BJ (cell line): ENCODE measurements around the gene LMCD1. TPM values are rescaled to one million over a fixed set of nuclear protein-coding genes. Genes with fewer than 3 reads are reported as not detected.

Experiments used
- CTCF ChIA-PET: fragments of 350-600 bp; formaldehyde crosslinking; extraction: SDS; loops from one replicate; lab custom pipeline; 2021; ENCODE audit warnings: antibody characterized with exemption, inconsistent platforms; lab: Yijun Ruan, JAX
- POLR2A ChIA-PET: fragments of 300-600 bp; sonication (Branson Sonifier 250); formaldehyde crosslinking; extraction: SDS; loops from one replicate; lab custom pipeline; 2021; ENCODE audit warnings: antibody characterized with exemption; lab: Charles Lee
- DNase-seq: peaks from one replicate; pipeline ENCODE4 v3.0.0-alpha.2; 2011; ENCODE audit warnings: low read depth
- H3K27me3 ChIP-seq: 2 replicates; pipeline ENCODE4 v1.6.0; 2011; ENCODE audit warnings: low read length; ENCODE audit not compliant: control insufficient read depth, insufficient read depth
- H3K36me3 ChIP-seq: 2 replicates; pipeline ENCODE4 v1.5.1; 2011; ENCODE audit warnings: low read length; ENCODE audit not compliant: control insufficient read depth, insufficient read depth
- H3K4me3 ChIP-seq: 2 replicates; pipeline ENCODE4 v1.5.1; 2011; ENCODE audit warnings: low read depth, mild to moderate bottlenecking, control low read depth, low read length
- polyA plus RNA-seq: library from polyadenylated mRNA; depleted of rRNA; stranded (reverse); fragments of >200 nt; gene quantifications from 2 replicates; pipeline ENCODE4 v1.2.3, GENCODE V29; 2011
- TF ChIP-seq, protein P1 (sequence below): IDR thresholded peaks from 2 replicates; pipeline ENCODE4 v1.5.1; 2011; ENCODE audit warnings: low read depth, mild to moderate bottlenecking, control low read depth, inconsistent platforms, low read length, moderate library complexity; ENCODE audit not compliant: insufficient read depth

LMCD1 gene
- polyA plus RNA-seq, 1 experiment, result 168 TPM

DNA sequence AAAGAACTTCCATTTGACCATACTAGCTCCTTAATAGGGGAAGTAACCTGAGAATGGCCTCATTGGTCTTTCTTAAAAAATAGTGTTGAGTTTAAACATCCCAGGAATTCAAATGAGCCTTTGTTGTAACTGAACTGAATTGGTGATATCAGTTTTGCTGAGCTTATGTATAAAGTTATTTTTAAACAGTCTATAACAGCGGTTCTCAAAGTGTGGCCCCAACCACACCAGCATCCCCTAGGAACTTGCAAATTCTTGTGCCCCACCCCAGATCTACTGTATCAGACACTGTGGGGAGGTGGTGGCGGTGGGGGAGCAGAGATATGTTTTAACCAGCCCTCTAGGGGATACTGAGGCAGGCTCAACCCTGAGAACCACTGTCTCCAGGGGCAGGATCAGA, 57.0 kb downstream of the LMCD1 start:
- H3K4me3 ChIP-seq, result no peak overlapping the region
- ChIA-PET POLR2A (no interaction called here), CTCF (interaction anchor here (1.0 to 2.4 kb wide), 4 partner anchors 16 to 116 kb away, joined by 4 to 14 read pairs (median 4); no protein-coding TSS in a partner anchor)
- H3K27me3 ChIP-seq, result no peaks in the 10 kb centered on the region
- DNase-seq, result no peak
- TF ChIP-seq, protein P1, sequence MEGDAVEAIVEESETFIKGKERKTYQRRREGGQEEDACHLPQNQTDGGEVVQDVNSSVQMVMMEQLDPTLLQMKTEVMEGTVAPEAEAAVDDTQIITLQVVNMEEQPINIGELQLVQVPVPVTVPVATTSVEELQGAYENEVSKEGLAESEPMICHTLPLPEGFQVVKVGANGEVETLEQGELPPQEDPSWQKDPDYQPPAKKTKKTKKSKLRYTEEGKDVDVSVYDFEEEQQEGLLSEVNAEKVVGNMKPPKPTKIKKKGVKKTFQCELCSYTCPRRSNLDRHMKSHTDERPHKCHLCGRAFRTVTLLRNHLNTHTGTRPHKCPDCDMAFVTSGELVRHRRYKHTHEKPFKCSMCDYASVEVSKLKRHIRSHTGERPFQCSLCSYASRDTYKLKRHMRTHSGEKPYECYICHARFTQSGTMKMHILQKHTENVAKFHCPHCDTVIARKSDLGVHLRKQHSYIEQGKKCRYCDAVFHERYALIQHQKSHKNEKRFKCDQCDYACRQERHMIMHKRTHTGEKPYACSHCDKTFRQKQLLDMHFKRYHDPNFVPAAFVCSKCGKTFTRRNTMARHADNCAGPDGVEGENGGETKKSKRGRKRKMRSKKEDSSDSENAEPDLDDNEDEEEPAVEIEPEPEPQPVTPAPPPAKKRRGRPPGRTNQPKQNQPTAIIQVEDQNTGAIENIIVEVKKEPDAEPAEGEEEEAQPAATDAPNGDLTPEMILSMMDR, result no peak
- peaks cover 10% of the 10 kb centered on the region for H3K36me3 ChIP-seq

DNA sequence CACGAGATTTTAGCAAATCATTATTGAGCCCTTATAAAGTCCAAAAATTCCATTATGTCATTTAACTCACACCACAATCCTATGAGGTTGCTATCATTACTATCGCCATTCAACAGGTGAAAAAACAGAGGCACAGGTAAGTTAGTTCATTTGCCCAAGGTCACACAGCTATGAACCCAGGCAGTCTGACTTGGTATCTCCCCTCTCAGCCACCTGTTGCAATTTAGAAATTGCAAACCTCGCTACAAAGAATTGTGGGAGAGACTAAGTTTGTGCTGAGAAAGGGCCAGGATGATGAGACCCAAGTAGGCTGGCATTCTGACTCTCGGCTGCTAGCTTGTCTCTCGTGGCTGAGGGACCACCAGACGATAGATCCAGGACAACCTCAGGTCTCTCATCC, 57.7 kb downstream of the LMCD1 start:
- TF ChIP-seq, protein P1, result no peak
- H3K4me3 ChIP-seq, result no peak overlapping the region
- H3K36me3 ChIP-seq, result peaks cover 10% of the 10 kb centered on the region
- ChIA-PET CTCF (interaction anchor here (1.4 to 2.4 kb wide), 3 partner anchors 12 to 54 kb away, joined by 3 to 14 read pairs (median 4); no protein-coding TSS in a partner anchor), POLR2A (no interaction called here)
- DNase-seq, result no peak
- no peaks in the 10 kb centered on the region for H3K27me3 ChIP-seq

GRCh38 chr3:8560366-8561007, 58.9 kb downstream of the LMCD1 start:
- TF ChIP-seq, protein P1, result no peak
- POLR2A ChIA-PET, result interaction anchor here (0.6 kb wide), 1 partner anchor 29 kb away, joined by 4 read pairs; no protein-coding TSS in a partner anchor
- H3K36me3 ChIP-seq, result peaks cover 14% of the 10 kb centered on the region
- CTCF ChIA-PET, result interaction anchor here (1.3 to 1.5 kb wide), 2 partner anchors 13 to 29 kb away, joined by 3 read pairs; no protein-coding TSS in a partner anchor
- no peaks in the 10 kb centered on the region for H3K27me3 ChIP-seq
- no peak overlapping the region for H3K4me3 ChIP-seq
- DNase-seq, result peak; percentile 22

- DNase-seq, result no peak
Measured at GRCh38 chr3:8561370-8561769, 59.7 kb downstream of the LMCD1 start.

DNA sequence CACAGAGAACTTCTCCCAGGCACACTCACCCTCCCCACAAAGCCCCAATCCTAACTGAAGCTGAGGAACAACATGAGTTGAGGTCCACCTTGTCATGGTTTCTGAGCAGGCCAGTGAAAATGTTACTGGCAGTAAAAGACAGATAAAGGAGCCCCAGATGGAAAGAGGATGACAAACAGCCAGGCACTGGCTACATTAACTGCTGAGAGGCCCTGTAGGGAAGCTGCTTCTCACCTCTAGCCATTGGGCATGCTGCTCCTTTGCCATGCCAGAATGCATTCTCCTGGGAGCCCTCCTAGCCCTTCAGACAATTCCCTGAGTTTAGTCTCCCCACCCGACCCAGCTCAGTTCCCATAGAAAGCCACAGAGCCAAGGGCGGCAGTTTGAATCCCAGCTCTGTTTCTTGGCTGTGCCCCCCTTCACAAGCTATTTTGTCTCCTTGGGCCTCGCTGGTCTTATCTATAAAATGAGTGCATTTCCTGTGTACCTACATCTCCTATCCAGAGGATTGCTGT, 60.5 kb downstream of the LMCD1 start:
- CTCF ChIA-PET, result interaction anchor here (1.1 to 1.2 kb wide), 2 partner anchors 11 to 80 kb away, joined by 3 read pairs; no protein-coding TSS in a partner anchor
- peaks cover 12% of the 10 kb centered on the region for H3K36me3 ChIP-seq
- no peak overlapping the region for H3K4me3 ChIP-seq
- DNase-seq, result no peak
- H3K27me3 ChIP-seq, result no peaks in the 10 kb centered on the region
- TF ChIP-seq, protein P1, result no peak
- POLR2A ChIA-PET, result no interaction called here

More at GRCh38 chr3:8561370-8561769, 59.7 kb downstream of the LMCD1 start:
- TF ChIP-seq, protein P1, result no peak
- ChIA-PET CTCF (interaction anchor here (1.0 to 1.3 kb wide), 3 partner anchors 11 to 120 kb away, joined by 3 read pairs; no protein-coding TSS in a partner anchor), POLR2A (no interaction called here)
- Histone ChIP-seq H3K36me3 (peaks cover 16% of the 10 kb centered on the region), H3K4me3 (no peak overlapping the region), H3K27me3 (no peaks in the 10 kb centered on the region)
